Neutrophil (primary cell): ENCODE results near the gene RIBC2.
"Not testable (repeated sequence)": the region's sequence is repeated elsewhere in the genome, so short reads cannot be mapped to it uniquely, and the experiment has no call there.

Experiments
- H3K27ac ChIP-seq: fragments of 200-600 bp; sonication (generic); 2 replicates; pipeline ENCODE4 v1.5.1; 2016; ENCODE audit warnings: mild to moderate bottlenecking, moderate library complexity
- H3K27me3 ChIP-seq: fragments of 200-600 bp; sonication (generic); 2 replicates; pipeline ENCODE4 v1.6.0; 2016; ENCODE audit warnings: mild to moderate bottlenecking
- H3K36me3 ChIP-seq: fragments of 200-600 bp; sonication (generic); 2 replicates; pipeline ENCODE4 v1.5.1; 2017
- H3K4me1 ChIP-seq, 2 experiments: fragments of 200-600 bp in 1 of 2; sonication (generic) in 1 of 2; 1 replicate in 1 of 2; 2 replicates in 1 of 2; pipeline versions ENCODE4 v1.5.1 to v1.6.1; 2013 to 2016; ENCODE audit warnings: low read depth in 1 of 2, low read length in 1 of 2, mild to moderate bottlenecking in 1 of 2, moderate library complexity in 1 of 2; ENCODE audit not compliant: control insufficient read depth in 1 of 2, insufficient read depth in 1 of 2
- H3K4me3 ChIP-seq, 2 experiments: fragments of 200-600 bp in 1 of 2; sonication (generic) in 1 of 2; 1 replicate in 1 of 2; 2 replicates in 1 of 2; pipeline ENCODE4 v1.5.1; 2013 to 2016; ENCODE audit warnings: low read depth in 1 of 2, low read length in 1 of 2, mild to moderate bottlenecking in 1 of 2, moderate library complexity in 1 of 2
- H3K9me3 ChIP-seq: fragments of 200-600 bp; sonication (generic); 2 replicates; pipeline ENCODE4 v1.5.1; 2016
- CTCF ChIP-seq: fragments of 200-600 bp; sonication (generic); IDR thresholded peaks from 2 replicates; pipeline ENCODE4 v1.5.1; 2016; ENCODE audit warnings: antibody characterized with exemption

Gene RIBC2

GRCh38 chr22:45462034-45462655 lies 48.7 kb downstream of the RIBC2 start:
- no peak for TF ChIP-seq CTCF

DNA sequence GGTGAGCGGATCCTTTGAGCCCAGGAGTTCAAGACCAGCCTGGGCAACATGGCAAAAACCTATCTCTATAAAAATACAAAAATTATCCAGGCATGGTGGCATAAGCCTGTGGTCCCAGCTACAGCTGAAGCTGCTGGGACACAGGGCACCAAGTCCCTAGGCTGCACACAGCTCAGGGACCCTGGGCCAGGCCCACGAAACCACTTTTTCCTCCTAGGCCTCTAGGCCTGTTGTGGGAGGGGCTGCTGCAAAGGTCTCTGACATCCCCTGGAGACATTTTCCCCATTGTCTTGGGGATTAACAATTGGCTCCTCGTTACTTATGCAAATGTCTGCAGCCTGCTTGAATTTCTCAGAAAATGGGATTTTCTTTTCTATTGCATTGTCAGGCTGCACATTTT lies 50.2 kb downstream of the RIBC2 start:
- not testable (repeated sequence) for H3K27ac ChIP-seq, H3K9me3 ChIP-seq, H3K27me3 ChIP-seq, H3K4me1 ChIP-seq, H3K36me3 ChIP-seq, H3K4me3 ChIP-seq

More at GRCh38 chr22:45462034-45462655, 48.7 kb downstream of the RIBC2 start:
- H3K4me3 ChIP-seq = no peak overlapping the region
- H3K27me3 ChIP-seq = no peaks in the 10 kb centered on the region
- H3K36me3 ChIP-seq = no peaks in the 10 kb centered on the region
- H3K9me3 ChIP-seq = no peaks in the 10 kb centered on the region
- H3K27ac ChIP-seq = no peak overlapping the region
- H3K4me1 ChIP-seq = no peaks in the 10 kb centered on the region

- no peaks in the 10 kb centered on the region for H3K4me1 ChIP-seq
- no peak overlapping the region for H3K4me3 ChIP-seq
- TF ChIP-seq CTCF = no peak
- no peaks in the 10 kb centered on the region for H3K36me3 ChIP-seq
- H3K9me3 ChIP-seq = no peaks in the 10 kb centered on the region
- no peaks in the 10 kb centered on the region for H3K27me3 ChIP-seq
- H3K27ac ChIP-seq = no peak overlapping the region
Measured at GRCh38 chr22:45465633-45466032, 52.1 kb downstream of the RIBC2 start.

DNA sequence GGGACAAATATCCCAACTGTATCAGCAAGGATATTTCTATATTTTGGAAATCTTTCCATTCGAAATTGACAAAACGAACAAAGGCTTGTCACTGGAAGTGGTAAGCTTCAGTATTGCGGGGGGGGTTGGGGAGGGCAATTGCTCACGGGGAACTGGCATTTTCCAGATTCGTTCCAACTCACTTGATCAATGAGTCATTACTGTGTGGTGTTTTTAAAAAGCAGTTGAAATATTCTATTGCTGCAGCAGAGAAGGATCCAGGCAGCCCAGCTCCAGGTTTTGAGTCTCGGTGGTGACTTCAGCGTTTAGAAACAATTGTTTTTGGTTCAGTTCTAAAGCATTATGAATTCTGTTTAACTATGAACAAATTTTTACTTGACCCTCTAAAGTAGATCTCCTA lies 55.4 kb downstream of the RIBC2 start:
- Histone ChIP-seq H3K4me3 (no peak overlapping the region), H3K4me1 (no peaks in the 10 kb centered on the region), H3K27ac (no peak overlapping the region), H3K36me3 (no peaks in the 10 kb centered on the region), H3K27me3 (no peaks in the 10 kb centered on the region), H3K9me3 (no peaks in the 10 kb centered on the region)
- no peak for TF ChIP-seq CTCF

DNA sequence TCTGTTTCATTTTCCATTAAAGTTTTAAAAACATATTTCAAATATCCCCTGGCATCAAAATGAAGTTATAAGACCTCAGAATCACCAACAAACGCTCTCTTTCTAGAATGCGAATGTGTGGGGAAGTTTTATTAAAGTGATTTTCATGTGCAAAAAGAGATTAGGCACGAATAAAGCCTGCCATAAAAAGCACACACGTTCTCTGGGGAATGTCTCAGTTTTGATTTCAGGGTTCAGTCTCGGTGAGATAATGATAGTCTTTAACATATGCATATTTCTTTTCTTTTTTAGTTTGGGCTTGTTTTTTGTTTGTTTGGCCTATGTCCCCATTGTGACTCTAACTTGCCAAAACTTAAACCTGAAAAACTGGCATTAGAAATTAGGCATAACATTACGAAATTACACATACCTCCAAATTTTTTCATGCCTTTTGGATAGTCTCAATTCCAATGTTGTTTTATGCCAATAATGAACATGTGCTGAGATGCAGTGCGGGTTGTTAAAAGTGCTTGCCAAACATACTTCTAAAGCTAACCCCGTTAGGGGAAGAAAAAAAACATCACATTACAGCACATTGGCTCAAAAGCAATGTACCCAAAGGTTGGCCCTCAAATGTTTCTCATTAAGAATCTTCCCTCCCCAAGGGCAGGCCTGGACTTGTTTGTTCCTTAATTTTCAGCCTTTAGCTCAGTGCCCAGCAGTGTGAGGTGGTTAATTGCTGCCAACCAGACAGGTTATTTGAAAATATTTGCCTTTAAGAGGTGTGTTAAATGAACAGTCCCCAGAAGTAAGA lies 56.0 kb downstream of the RIBC2 start:
- H3K4me3 ChIP-seq = no peak overlapping the region
- H3K4me1 ChIP-seq = no peaks in the 10 kb centered on the region
- no peak overlapping the region for H3K27ac ChIP-seq

More for the DNA sequence above, 56.0 kb downstream of the RIBC2 start:
- TF ChIP-seq CTCF = no peak
- Histone ChIP-seq H3K36me3 (no peaks in the 10 kb centered on the region), H3K27me3 (no peaks in the 10 kb centered on the region), H3K9me3 (no peaks in the 10 kb centered on the region)
